K562 (cell line): ENCODE results near the gene SERPIND1. TPM values are rescaled to one million over a fixed set of nuclear protein-coding genes. Genes with fewer than 3 reads are reported as not detected.

ENCODE experiments used
- ASH1L ChIP-seq: fragments of 450-650 bp; IDR thresholded peaks from 2 replicates; pipeline ENCODE4 v1.6.1; 2018; ENCODE audit warnings: borderline replicate concordance, mild to moderate bottlenecking, low read depth; ENCODE audit not compliant: partially characterized antibody
- BRD9 ChIP-seq: fragments of 450-650 bp; IDR thresholded peaks from 2 replicates; pipeline ENCODE4 v1.6.1; 2018; ENCODE audit warnings: low read depth; ENCODE audit not compliant: partially characterized antibody
- CAMTA2 ChIP-seq: fragments of 250-450 bp; sonication (Bioruptor Pico); conservative IDR thresholded peaks from 2 replicates; pipeline ENCODE4 v1.5.1; 2022
- ESRRB ChIP-seq: fragments of 250-450 bp; sonication (Bioruptor Pico); IDR thresholded peaks from 2 replicates; pipeline ENCODE4 v1.5.0; 2020; ENCODE audit warnings: mild to moderate bottlenecking, moderate library complexity, borderline replicate concordance
- EWSR1 ChIP-seq: fragments of 450-650 bp; IDR thresholded peaks from 2 replicates; pipeline ENCODE4 v1.6.1; 2018; ENCODE audit warnings: borderline replicate concordance, mild to moderate bottlenecking, low read depth, moderate library complexity; ENCODE audit not compliant: partially characterized antibody
- FIP1L1 ChIP-seq: fragments of 200-400 bp; formaldehyde crosslinking; IDR thresholded peaks from 2 replicates; pipeline ENCODE4 v1.6.1; 2018; ENCODE audit warnings: mild to moderate bottlenecking, low read depth, low read length; ENCODE audit not compliant: poor library complexity, severe bottlenecking
- HDAC1 ChIP-seq, 2 experiments: fragments of 450-650 bp; IDR thresholded peaks; 2 replicates each; pipeline ENCODE4 v1.6.1; 2016 to 2017; ENCODE audit warnings: inconsistent platforms in 1 of 2, mild to moderate bottlenecking in 1 of 2, moderate library complexity in 1 of 2
- KAT2B ChIP-seq: IDR thresholded peaks from one replicate; pipeline ENCODE4 v1.6.1; 2012; ENCODE audit warnings: low read depth, mild to moderate bottlenecking, control low read depth, inconsistent platforms, low read length, moderate library complexity
- MCM3 ChIP-seq: fragments of 450-650 bp; IDR thresholded peaks from 2 replicates; pipeline ENCODE4 v1.6.1; 2016
- NFE2L1 ChIP-seq: fragments of 450-650 bp; IDR thresholded peaks from 2 replicates; pipeline ENCODE4 v1.6.1; 2016; ENCODE audit warnings: missing genetic modification characterization, low read depth, mild to moderate bottlenecking, missing compliant biosample characterization, moderate library complexity, borderline replicate concordance
- NFIX ChIP-seq: fragments of 250-450 bp; sonication (Bioruptor Pico); IDR thresholded peaks from 2 replicates; pipeline ENCODE4 v1.4.0; 2020; ENCODE audit warnings: low read depth, mild to moderate bottlenecking, moderate library complexity
- NFRKB ChIP-seq: fragments of 450-650 bp; IDR thresholded peaks from 2 replicates; pipeline ENCODE4 v1.6.1; 2016; ENCODE audit warnings: low read depth
- PTTG1 ChIP-seq: fragments of 450-650 bp; IDR thresholded peaks from 2 replicates; pipeline ENCODE4 v1.6.1; 2016; ENCODE audit warnings: low read depth, mild to moderate bottlenecking, missing genetic modification characterization, missing compliant biosample characterization
- RBFOX2 ChIP-seq: fragments of 200-400 bp; formaldehyde crosslinking; IDR thresholded peaks from 2 replicates; pipeline ENCODE4 v1.6.1; 2017; ENCODE audit warnings: low read depth, mild to moderate bottlenecking, low read length, moderate library complexity
- ZC3H8 ChIP-seq: fragments of 450-650 bp; IDR thresholded peaks from 2 replicates; pipeline ENCODE4 v1.6.1; 2017
- ZNF274 ChIP-seq: IDR thresholded peaks from 2 replicates; pipeline ENCODE4 v1.6.1; 2011; ENCODE audit warnings: low read depth, mild to moderate bottlenecking, low read length, moderate library complexity, borderline replicate concordance
- ZNF696 ChIP-seq: fragments of 250-450 bp; sonication (Bioruptor Pico); conservative IDR thresholded peaks from 2 replicates; pipeline ENCODE4 v1.4.0; 2020; ENCODE audit warnings: mild to moderate bottlenecking, moderate library complexity
- ZNF79 ChIP-seq: fragments of 250-450 bp; sonication (Bioruptor Pico); IDR thresholded peaks from 2 replicates; pipeline ENCODE4 v1.4.0; 2020; ENCODE audit warnings: low read depth, mild to moderate bottlenecking, moderate library complexity
- polyA plus RNA-seq, 8 experiments: library from polyadenylated mRNA; depleted of rRNA in 4 of 8; stranded (reverse) in 5 of 8; unstranded in 3 of 8; fragments of >200 nt; fragmentation: Nextera tagmentation in 2 of 8; fragmentation: Illumina TruSeq in 1 of 8; extraction: Ambion mirVana in 2 of 8; extraction: Trizol in 1 of 8; gene quantifications; 2 replicates each; pipeline versions ENCODE4 v1.2.1 to v1.2.3, GENCODE V29; 2011 to 2014; ENCODE audit warnings: inconsistent platforms in 1 of 8, missing spikeins in 1 of 8
- total RNA-seq, 7 experiments: library from RNA; depleted of rRNA in 6 of 7; stranded (reverse); fragments of >200 nt in 6 of 7; fragmentation: Illumina TruSeq in 2 of 7; extraction: Trizol in 2 of 7; gene quantifications; 2 replicates each; pipeline versions ENCODE4 v1.2.1 to v1.2.3, GENCODE V29; 2011 to 2021; ENCODE audit warnings: low replicate concordance in 1 of 7
- TF ChIP-seq, protein P1 (sequence below), 2 experiments: fragments of 450-650 bp in 1 of 2; sonication (generic) in 1 of 2; formaldehyde crosslinking; conservative IDR thresholded peaks; 2 replicates each; pipeline versions ENCODE4 v1.4.0 to v1.8.1; 2020 to 2022; ENCODE audit warnings: mild to moderate bottlenecking in 1 of 2, missing genetic modification reagents in 1 of 2
- TF ChIP-seq, protein P2 (sequence below): fragments of 250-450 bp; sonication (Bioruptor Pico); IDR thresholded peaks from 2 replicates; pipeline ENCODE4 v1.9.0; 2021; ENCODE audit warnings: mild to moderate bottlenecking
- TF ChIP-seq, protein P3 (sequence below): fragments of 450-650 bp; formaldehyde crosslinking; IDR thresholded peaks from 2 replicates; pipeline ENCODE4 v1.4.0; 2020; ENCODE audit warnings: mild to moderate bottlenecking, moderate library complexity
- TF ChIP-seq, protein P4 (sequence below), 2 experiments: fragments of 450-650 bp; conservative IDR thresholded peaks; 2 replicates each; pipeline ENCODE4 v1.6.1; 2017; ENCODE audit warnings: mild to moderate bottlenecking in 2 of 2, moderate library complexity in 2 of 2

Gene SERPIND1
- total and polyA plus RNA-seq, 9 of the 15 experiments (the other 6 are each of a cell fraction or from before 2014, with no cell fraction given), result 0.04 to 0.11 (median 0.09) TPM; not detected in 6

DNA sequence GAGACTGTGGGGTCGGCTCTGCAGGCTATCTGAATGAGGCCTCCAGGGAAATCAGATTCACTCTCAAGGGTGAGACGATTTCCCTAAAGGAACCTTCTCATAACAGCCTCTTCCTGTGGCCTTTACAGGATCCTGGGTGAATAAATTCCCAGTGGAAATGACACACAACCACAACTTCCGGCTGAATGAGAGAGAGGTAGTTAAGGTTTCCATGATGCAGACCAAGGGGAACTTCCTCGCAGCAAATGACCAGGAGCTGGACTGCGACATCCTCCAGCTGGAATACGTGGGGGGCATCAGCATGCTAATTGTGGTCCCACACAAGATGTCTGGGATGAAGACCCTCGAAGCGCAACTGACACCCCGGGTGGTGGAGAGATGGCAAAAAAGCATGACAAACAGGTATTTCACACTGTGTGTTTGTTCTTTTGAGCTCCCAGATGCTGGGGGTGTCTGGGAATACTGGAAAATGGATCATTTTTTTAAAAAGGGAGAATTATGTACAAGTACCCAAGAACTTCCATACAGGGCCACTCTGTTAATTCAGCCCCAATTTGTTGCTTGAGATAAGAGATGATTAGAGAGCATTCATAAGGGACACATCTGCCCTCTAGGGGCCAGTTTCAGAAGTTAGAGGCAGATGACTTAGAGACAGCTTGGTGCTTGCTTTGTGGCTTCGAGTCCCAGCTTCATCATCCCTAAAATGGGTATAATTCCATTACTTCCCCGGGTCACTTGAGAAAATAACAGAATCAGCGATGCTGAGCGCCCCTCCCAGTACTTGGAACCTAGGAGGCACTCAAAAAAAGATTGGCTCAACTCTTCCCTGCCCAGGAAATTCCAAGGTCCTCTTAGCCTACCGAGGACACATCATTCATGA is 10.2 kb downstream of the SERPIND1 start (continued):
- TF ChIP-seq FIP1L1 (no peak), MCM3 (no peak), NFRKB (no peak), ZNF274 (no peak), EWSR1 (no peak), BRD9 (no peak), HDAC1 (IDR thresholded peaks at IDR 0.05) (no peak), ASH1L (no peak), ESRRB (CRISPR knock-in tag) (no peak), ZNF696 (CRISPR knock-in tag) (no peak), PTTG1 (tag) (no peak), ZNF79 (CRISPR knock-in tag) (no peak), KAT2B (no peak), NFE2L1 (no peak), NFIX (0 out of 2 replicates have a peak, but pooled peaks have one; percentile 16), ZC3H8 (no peak), RBFOX2 (no peak), CAMTA2 (CRISPR knock-in tag) (no peak)
- TF ChIP-seq, protein P1, sequence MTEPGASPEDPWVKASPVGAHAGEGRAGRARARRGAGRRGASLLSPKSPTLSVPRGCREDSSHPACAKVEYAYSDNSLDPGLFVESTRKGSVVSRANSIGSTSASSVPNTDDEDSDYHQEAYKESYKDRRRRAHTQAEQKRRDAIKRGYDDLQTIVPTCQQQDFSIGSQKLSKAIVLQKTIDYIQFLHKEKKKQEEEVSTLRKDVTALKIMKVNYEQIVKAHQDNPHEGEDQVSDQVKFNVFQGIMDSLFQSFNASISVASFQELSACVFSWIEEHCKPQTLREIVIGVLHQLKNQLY (CRISPR knock-in tag; conservative IDR thresholded peaks at IDR 0.05), result peak; percentile 65 to 89; a peak in 3 of 4 replicates
- TF ChIP-seq, protein P2, sequence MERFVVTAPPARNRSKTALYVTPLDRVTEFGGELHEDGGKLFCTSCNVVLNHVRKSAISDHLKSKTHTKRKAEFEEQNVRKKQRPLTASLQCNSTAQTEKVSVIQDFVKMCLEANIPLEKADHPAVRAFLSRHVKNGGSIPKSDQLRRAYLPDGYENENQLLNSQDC (CRISPR knock-in tag), result peak; percentile 55
- TF ChIP-seq, protein P3, sequence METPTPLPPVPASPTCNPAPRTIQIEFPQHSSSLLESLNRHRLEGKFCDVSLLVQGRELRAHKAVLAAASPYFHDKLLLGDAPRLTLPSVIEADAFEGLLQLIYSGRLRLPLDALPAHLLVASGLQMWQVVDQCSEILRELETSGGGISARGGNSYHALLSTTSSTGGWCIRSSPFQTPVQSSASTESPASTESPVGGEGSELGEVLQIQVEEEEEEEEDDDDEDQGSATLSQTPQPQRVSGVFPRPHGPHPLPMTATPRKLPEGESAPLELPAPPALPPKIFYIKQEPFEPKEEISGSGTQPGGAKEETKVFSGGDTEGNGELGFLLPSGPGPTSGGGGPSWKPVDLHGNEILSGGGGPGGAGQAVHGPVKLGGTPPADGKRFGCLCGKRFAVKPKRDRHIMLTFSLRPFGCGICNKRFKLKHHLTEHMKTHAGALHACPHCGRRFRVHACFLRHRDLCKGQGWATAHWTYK (CRISPR knock-in tag), result peak; percentile 55; the same call in 1 of the 2 replicates
- TF ChIP-seq, protein P4, sequence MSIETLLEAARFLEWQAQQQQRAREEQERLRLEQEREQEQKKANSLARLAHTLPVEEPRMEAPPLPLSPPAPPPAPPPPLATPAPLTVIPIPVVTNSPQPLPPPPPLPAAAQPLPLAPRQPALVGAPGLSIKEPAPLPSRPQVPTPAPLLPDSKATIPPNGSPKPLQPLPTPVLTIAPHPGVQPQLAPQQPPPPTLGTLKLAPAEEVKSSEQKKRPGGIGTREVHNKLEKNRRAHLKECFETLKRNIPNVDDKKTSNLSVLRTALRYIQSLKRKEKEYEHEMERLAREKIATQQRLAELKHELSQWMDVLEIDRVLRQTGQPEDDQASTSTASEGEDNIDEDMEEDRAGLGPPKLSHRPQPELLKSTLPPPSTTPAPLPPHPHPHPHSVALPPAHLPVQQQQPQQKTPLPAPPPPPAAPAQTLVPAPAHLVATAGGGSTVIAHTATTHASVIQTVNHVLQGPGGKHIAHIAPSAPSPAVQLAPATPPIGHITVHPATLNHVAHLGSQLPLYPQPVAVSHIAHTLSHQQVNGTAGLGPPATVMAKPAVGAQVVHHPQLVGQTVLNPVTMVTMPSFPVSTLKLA (conservative IDR thresholded peaks at IDR 0.05), result no peak
